WI38 (cell line): ENCODE measurements around the gene SMO.
"Not testable (repeated sequence)": the region's sequence is repeated elsewhere in the genome, so short reads cannot be mapped to it uniquely, and the experiment has no call there.

ENCODE experiments used
- H3K4me3 ChIP-seq: 2 replicates; pipeline ENCODE4 v1.5.1; 2011; ENCODE audit warnings: low read depth, mild to moderate bottlenecking, control low read depth, low read length
- TF ChIP-seq, protein P1 (sequence below): IDR thresholded peaks from 2 replicates; pipeline ENCODE4 v1.5.1; 2012; ENCODE audit warnings: low read depth, mild to moderate bottlenecking, control low read depth, low read length

Gene SMO

DNA sequence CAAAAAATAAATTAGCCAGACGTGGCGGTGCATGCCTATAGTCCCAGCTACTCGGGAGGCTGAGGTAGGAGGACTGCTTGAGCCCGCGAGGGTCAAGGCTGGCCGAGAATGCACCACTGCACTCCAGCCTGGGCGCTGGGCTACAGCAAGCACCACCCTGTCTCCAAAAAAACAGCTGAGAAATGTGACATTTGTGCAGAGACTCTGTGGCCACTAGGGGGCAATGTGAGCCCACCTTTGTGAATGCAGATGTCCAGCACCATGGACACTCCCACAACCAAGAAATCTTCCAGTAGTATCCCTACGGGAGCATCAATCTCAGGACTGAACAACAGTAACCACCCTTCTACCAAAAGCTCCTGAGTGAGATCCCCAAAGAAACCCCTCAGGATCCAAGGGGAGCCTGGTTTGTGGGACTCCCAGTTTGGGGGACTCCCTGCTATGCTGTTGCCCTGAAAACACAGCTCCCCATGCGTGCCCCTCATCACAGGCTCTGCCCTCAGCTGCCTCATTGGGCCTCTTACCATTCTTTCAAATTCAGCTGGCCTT, 30.2 kb downstream of the SMO start:
- TF ChIP-seq, protein P1, sequence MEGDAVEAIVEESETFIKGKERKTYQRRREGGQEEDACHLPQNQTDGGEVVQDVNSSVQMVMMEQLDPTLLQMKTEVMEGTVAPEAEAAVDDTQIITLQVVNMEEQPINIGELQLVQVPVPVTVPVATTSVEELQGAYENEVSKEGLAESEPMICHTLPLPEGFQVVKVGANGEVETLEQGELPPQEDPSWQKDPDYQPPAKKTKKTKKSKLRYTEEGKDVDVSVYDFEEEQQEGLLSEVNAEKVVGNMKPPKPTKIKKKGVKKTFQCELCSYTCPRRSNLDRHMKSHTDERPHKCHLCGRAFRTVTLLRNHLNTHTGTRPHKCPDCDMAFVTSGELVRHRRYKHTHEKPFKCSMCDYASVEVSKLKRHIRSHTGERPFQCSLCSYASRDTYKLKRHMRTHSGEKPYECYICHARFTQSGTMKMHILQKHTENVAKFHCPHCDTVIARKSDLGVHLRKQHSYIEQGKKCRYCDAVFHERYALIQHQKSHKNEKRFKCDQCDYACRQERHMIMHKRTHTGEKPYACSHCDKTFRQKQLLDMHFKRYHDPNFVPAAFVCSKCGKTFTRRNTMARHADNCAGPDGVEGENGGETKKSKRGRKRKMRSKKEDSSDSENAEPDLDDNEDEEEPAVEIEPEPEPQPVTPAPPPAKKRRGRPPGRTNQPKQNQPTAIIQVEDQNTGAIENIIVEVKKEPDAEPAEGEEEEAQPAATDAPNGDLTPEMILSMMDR, result peak; percentile 77
- no peak overlapping the region for H3K4me3 ChIP-seq

DNA sequence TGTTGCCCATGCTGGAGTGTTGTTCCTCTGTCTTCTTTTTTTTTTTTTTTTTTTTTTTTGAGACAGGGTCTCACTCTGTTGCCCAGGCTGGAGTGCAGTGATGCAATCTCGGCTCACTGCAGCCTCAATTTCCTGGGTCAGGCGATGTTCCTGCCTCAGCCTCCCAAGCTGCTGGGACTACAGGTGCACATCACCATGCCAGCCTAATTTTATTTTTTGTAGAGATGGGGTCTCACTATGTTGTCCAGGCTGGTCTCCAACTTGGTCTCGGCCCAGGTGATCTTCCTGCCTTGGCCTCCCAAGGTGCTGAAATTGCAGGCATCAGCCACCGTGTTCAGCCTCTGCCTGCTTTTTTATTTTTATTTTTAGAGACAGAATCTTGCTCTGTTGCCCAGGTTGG, 30.7 kb downstream of the SMO start:
- H3K4me3 ChIP-seq, result not testable (repeated sequence)

DNA sequence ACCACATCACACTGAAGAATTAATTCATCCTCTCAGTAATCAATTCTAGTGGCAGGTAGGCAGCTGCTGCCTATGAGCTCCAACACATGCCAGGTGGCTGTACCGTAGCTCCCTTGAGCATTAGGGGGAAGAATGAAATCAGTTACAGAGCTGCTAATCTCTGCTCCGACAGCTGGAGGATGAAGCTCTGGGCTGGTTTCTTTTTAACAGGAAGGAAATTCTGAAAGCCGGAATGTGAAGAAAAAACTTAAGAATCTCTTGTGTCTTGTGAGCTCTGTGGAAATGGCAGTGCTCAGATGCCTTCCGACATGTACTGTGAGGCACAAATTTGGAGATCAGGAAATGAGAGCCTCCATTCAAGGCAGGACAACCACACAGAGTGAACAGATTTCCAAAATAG, 33.6 kb downstream of the SMO start:
- TF ChIP-seq, protein P1, result no peak
- no peak overlapping the region for H3K4me3 ChIP-seq

DNA sequence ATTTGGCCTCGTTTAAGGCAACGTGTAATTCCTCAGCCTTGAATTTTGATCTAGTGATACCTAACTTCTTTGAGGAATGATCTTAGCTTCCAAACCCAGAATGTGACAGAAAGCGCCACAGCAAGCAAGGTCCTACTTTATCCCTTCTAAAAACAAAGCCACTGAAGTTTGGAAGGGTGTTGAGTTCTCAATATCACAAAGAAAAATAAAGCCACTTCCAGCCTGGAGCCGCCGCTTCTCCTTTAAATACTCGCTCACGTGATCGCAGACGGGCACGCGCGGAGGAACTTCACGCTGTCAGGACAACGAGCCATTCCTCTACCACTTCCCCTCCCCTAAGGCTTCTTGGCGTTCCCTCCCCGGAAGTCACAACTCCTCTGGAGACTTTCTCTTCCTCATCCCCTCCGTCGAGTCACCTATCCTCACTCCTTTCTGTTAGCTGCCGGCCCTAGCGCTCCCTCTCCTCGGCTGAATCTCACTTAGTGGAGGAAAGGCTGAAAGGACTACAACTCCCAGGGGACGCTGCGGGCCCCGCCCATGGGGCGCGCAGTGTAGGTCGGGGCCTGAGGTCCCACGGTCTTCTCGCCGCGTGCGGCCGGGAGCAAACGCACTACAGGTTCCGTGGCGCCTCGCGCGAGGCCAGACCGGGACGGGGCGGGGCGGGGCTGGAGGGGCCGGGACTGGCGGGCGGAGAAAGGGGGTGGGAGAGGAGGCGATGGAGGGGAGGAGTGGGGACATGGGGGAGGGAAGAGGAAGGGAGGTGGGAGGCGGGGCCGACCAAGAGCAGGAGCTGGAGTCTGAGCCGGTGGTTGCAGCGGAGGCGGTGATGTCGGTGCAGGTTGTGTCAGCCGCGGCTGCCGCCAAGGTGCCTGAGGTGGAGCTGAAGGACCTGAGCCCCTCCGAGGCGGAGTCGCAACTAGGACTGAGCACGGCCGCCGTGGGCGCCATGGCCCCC, 36.1 kb downstream of the SMO start, which contains the start of gene AHCYL2:
AHCYL2 (plus strand) TSS at position 780 of the 955 bp plus-strand sequence.
- H3K4me3 ChIP-seq, result peak within 1 kb of the TSS; percentile 78
- TF ChIP-seq, protein P1, result no peak

DNA sequence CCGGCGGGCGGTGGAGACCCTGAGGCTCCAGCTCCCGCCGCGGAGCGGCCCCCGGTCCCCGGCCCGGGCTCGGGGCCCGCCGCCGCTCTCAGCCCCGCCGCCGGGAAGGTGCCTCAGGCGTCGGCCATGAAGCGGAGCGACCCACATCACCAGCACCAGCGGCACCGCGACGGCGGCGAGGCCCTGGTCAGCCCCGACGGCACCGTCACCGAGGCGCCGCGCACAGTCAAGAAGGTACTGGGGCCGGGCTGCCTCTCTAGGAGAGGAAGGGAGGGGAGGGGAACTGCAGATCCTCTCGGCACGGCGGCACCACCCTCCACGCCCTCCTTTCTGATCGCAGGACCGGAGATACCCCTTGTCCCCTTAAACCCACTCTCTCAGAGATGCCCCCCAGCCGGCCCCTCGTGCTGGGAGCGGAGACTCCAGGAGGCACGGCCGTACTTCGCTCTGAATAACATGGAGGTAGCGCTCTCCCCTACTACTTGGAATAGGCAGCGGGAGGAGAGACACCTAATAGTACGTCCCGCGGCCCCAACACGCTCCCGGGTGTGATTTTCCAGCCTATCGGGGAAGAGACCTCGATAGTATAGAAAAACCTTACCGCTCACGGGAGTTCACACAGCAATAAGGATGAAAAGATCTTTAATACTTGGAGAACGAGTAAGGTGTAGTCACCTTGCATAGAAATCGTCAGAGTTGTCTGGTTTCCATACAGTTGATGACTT, 36.9 kb downstream of the SMO start:
- TF ChIP-seq, protein P1, result no peak
- peak overlapping the region; percentile 78 for H3K4me3 ChIP-seq

DNA sequence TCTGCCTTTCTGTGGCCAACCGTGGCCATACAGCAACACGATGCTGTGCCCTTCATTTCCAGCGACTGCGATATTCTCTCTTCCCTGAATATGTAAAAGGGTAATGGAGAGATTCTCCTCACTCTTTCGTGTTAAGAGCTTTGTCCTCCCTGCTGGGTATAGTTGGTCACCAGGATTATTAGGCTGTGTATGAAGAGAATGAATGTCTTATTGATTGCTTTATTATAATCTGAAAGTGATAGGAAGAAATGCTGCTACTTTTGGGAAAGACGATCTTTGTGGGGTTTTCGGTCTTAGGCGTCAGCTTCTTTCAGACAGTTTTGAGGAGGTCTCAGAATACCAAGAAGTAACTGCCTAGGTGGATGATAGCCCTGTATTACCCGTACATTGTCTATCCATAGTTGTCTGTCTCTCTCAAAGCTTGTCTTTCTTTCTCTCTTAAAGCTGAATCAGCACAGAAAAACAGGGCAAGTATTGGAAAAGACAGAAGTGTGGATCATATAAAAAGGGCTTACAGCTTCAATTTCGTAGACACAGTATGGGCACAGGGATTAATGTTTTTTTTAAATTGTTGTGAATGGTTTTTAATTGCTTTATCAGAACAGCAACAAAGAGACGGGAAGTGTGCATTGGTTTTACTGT, 37.6 kb downstream of the SMO start:
- peak overlapping the region; percentile 78 for H3K4me3 ChIP-seq
- TF ChIP-seq, protein P1, result no peak
